PC-3 (cell line): Measurements from ENCODE around the gene ARHGEF3.

Experiments
- EZH2 ChIP-seq: fragments of 300-600 bp; sonication (generic); IDR thresholded peaks from one replicate; pipeline ENCODE4 v1.6.1; 2017; ENCODE audit warnings: antibody characterized with exemption, mild to moderate bottlenecking, low read length; ENCODE audit not compliant: unreplicated experiment
- EZH2phosphoT487 ChIP-seq: fragments of 300-600 bp; sonication (generic); IDR thresholded peaks from 2 replicates; pipeline ENCODE4 v1.6.1; 2018; ENCODE audit warnings: mild to moderate bottlenecking, antibody characterized with exemption, low read length, borderline replicate concordance
- TF ChIP-seq, protein P1 (sequence below): fragments of 300-600 bp; sonication (generic); conservative IDR thresholded peaks from 2 replicates; pipeline ENCODE4 v1.5.1; 2017; ENCODE audit warnings: antibody characterized with exemption, low read depth, mild to moderate bottlenecking, low read length

- TF ChIP-seq, protein P1, sequence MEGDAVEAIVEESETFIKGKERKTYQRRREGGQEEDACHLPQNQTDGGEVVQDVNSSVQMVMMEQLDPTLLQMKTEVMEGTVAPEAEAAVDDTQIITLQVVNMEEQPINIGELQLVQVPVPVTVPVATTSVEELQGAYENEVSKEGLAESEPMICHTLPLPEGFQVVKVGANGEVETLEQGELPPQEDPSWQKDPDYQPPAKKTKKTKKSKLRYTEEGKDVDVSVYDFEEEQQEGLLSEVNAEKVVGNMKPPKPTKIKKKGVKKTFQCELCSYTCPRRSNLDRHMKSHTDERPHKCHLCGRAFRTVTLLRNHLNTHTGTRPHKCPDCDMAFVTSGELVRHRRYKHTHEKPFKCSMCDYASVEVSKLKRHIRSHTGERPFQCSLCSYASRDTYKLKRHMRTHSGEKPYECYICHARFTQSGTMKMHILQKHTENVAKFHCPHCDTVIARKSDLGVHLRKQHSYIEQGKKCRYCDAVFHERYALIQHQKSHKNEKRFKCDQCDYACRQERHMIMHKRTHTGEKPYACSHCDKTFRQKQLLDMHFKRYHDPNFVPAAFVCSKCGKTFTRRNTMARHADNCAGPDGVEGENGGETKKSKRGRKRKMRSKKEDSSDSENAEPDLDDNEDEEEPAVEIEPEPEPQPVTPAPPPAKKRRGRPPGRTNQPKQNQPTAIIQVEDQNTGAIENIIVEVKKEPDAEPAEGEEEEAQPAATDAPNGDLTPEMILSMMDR, result no peak
- no peak for TF ChIP-seq EZH2
- no peak for TF ChIP-seq EZH2phosphoT487
Observed at GRCh38 chr3:56759532-56759931, 42.2 kb downstream of the ARHGEF3 start.
